ENCODE data around the gene PBX1. TPM values are rescaled to one million over a fixed set of nuclear protein-coding genes. Genes with fewer than 3 reads are reported as not detected.

The PBX1 gene
- total and polyA plus RNA-seq, 2 of the 4 experiments (the other 2 are of a cell fraction) = 13.9 to 17.9 TPM

GRCh38 chr1:164764333-164764732 lies 205.3 kb downstream of the PBX1 start:
- no peak overlapping the region for H4K5ac ChIP-seq (ENCODE audit: low read depth, low read length)
- ATAC-seq (ENCODE audit: low read depth) = no peak
- no peak overlapping the region for H3K23ac ChIP-seq (ENCODE audit: low read depth, low read length)
- no peak overlapping the region for H3K56ac ChIP-seq (ENCODE audit: extremely low read depth, insufficient read depth, low read length)
- H4K8ac ChIP-seq (ENCODE audit: low read depth in 2 of 2, low read length in 2 of 2) = no peak overlapping the region
- no peak overlapping the region for H3K4me2 ChIP-seq (ENCODE audit: low read depth, low read length)
- no peak overlapping the region for H2BK20ac ChIP-seq (ENCODE audit: low read depth, low read length)
- dilution Hi-C loops (cut with HindIII; ENCODE audit: low sequenced_read_pairs, unreplicated experiment) (no loop called here), in situ Hi-C loops (cut with MboI; ENCODE audit: low sequenced_read_pairs) (no loop called here), intact Hi-C loops (cut with micrococcal nuclease) (loop anchor here (2.0 kb wide), 1 partner anchor 16 kb away; no protein-coding TSS in a partner anchor)
- H2BK5ac ChIP-seq (ENCODE audit: low read depth, low read length, poor library complexity, severe bottlenecking) = no peak overlapping the region
- no peak overlapping the region for H4K91ac ChIP-seq (ENCODE audit: insufficient read depth, low read depth, low read length)
- no peak overlapping the region for H3K27ac ChIP-seq (ENCODE audit: insufficient read depth, low read length)
- H2AK9ac ChIP-seq (replicated peaks; ENCODE audit: low read depth, low read length, poor library complexity) = no peak overlapping the region
- H3K36me3 ChIP-seq (ENCODE audit: control insufficient read depth, insufficient read depth, low read length) = no peaks in the 10 kb centered on the region
- ChIA-PET CTCF (interaction anchor here (0.5 to 2.1 kb wide), 5 partner anchors 10 to 54 kb away, joined by 3 to 6 read pairs (median 4); no protein-coding TSS in a partner anchor), POLR2A (ENCODE audit: unreplicated experiment) (no interaction called here)
- WGBS, 2 experiments (ENCODE audit: extremely low coverage in 2 of 2, insufficient read length in 1 of 2) = 100% methylated on average over 1 of the region's 1 CpG; no CpG with 5 or more reads in 1 of the 2 experiments
- DNase-seq = peak; percentile 42
- no peak overlapping the region for H2BK120ac ChIP-seq (ENCODE audit: low read depth, low read length)
- H3K27me3 ChIP-seq (ENCODE audit: control insufficient read depth, insufficient read depth, low read length) = no peaks in the 10 kb centered on the region
- no peak overlapping the region for H2AFZ ChIP-seq (replicated peaks; ENCODE audit: low read length, poor library complexity)
- H3K4ac ChIP-seq (ENCODE audit: low read depth, low read length) = no peak overlapping the region
- peaks cover 0 to 22% of the 10 kb centered on the region in 2 experiments; a peak in 2 of 4 replicates for H3K79me1 ChIP-seq (ENCODE audit: low read depth in 1 of 2, low read length in 2 of 2)
- no peak overlapping the region for H2BK15ac ChIP-seq (ENCODE audit: low read depth, low read length)
- no peaks in the 10 kb centered on the region for H4K20me1 ChIP-seq (ENCODE audit: insufficient read depth, low read length)
- no peak overlapping the region for H3K14ac ChIP-seq (replicated peaks; ENCODE audit: low read depth, low read length)
- no peak overlapping the region for H3K18ac ChIP-seq (ENCODE audit: low read depth, low read length)
- H3K9me3 ChIP-seq (ENCODE audit: control insufficient read depth, insufficient read depth, low read length) = no peaks in the 10 kb centered on the region
- H3K4me1 ChIP-seq (ENCODE audit: control insufficient read depth, insufficient read depth, low read length) = peaks cover 28% of the 10 kb centered on the region
- no peak overlapping the region for H3K9ac ChIP-seq (ENCODE audit: low read depth, low read length)
- no peak overlapping the region for H3K4me3 ChIP-seq (ENCODE audit: insufficient read depth, low read depth, low read length)
- no peak overlapping the region for H2AK5ac ChIP-seq (ENCODE audit: low read depth, low read length)
- no TSS peak for BruUV-seq (replicated peaks)
- peaks cover 11% of the 10 kb centered on the region for H3K9me1 ChIP-seq (ENCODE audit: insufficient read depth, low read length)
- TF ChIP-seq CEBPB (IDR thresholded peaks at IDR 0.05; ENCODE audit: low read depth, low read length) (no peak), SMC3 (IDR thresholded peaks at IDR 0.05; ENCODE audit: low read depth, low read length) (no peak)
